Activated CD4-positive, alpha-beta T cell treated with anti-CD3 and anti-CD28 coated beads, Interleukin-2, Interleukin-4, amounts not matched to agents 100 ng/mL and 50 ng/mL, durations not matched to agents 16 hours and 8 hours (primary cell): ENCODE data around the gene NDUFB3.

Experiments
- DNase-seq: peaks from one replicate; pipeline ENCODE4 v3.0.0-alpha.2; 2020; ENCODE audit warnings: low spot score

The NDUFB3 gene

GRCh38 chr2:201128933-201129505, 57.2 kb downstream of the NDUFB3 start:
- DNase-seq: peak; percentile 75

- peak; percentile 86 for DNase-seq
Measured at GRCh38 chr2:201130524-201131186, 58.9 kb downstream of the NDUFB3 start.

- peak; percentile 73 for DNase-seq
Measured at GRCh38 chr2:201132518-201132917, 60.7 kb downstream of the NDUFB3 start.
